Activated T-helper 9 cell treated with anti-CD3 and anti-CD28 coated beads, Interleukin-2, amount 50 U/mL, for 16 hours (primary cell): ENCODE data around the gene ZNF415.
"Not testable (repeated sequence)": the region's sequence is repeated elsewhere in the genome, so short reads cannot be mapped to it uniquely, and the experiment has no call there.

Experiments
- DNase-seq: peaks from one replicate; pipeline ENCODE4 v3.0.0-alpha.2; 2020; ENCODE audit warnings: low read depth

ZNF415 gene

GRCh38 chr19:53132141-53132991 lies at the start of gene ZNF415:
TSS of gene ZNF415 (minus strand) at chr19:53132910. CDS start at chr19:53122676, 10,234 bp downstream.
- peak; percentile 10 for DNase-seq

- DNase-seq = no peak
Measured at GRCh38 chr19:53182202-53182601, 49.5 kb upstream of the ZNF415 start.

- DNase-seq = no peak
Measured at GRCh38 chr19:53177986-53178385, 45.3 kb upstream of the ZNF415 start.

GRCh38 chr19:53172889-53173288 lies 40.2 kb upstream of the ZNF415 start:
- DNase-seq = no peak

- DNase-seq = no peak
Measured at GRCh38 chr19:53165691-53166091, 33.0 kb upstream of the ZNF415 start.

GRCh38 chr19:53161123-53161522 lies 28.4 kb upstream of the ZNF415 start:
- no peak for DNase-seq

GRCh38 chr19:53160350-53160749 lies 27.6 kb upstream of the ZNF415 start:
- DNase-seq = no peak

- no peak for DNase-seq
Measured at GRCh38 chr19:53158119-53158656, 25.5 kb upstream of the ZNF415 start.

GRCh38 chr19:53157626-53158025 lies 24.9 kb upstream of the ZNF415 start:
- DNase-seq = no peak

GRCh38 chr19:53156850-53157249 lies 24.1 kb upstream of the ZNF415 start:
- no peak for DNase-seq

- DNase-seq = no peak
Measured at GRCh38 chr19:53147645-53148044, 14.9 kb upstream of the ZNF415 start.

- no peak for DNase-seq
Measured at GRCh38 chr19:53140351-53140750, 7.6 kb upstream of the ZNF415 start.

GRCh38 chr19:53136432-53136831 lies 3.7 kb upstream of the ZNF415 start:
- DNase-seq = no peak

- DNase-seq = no peak
Measured at GRCh38 chr19:53131727-53132126, 983 bp downstream of the ZNF415 start.

GRCh38 chr19:53131085-53131590 lies 1.6 kb downstream of the ZNF415 start:
- DNase-seq = no peak

- DNase-seq = no peak
Measured at GRCh38 chr19:53130506-53130905, 2.2 kb downstream of the ZNF415 start.

- DNase-seq = not testable (repeated sequence)
Measured at GRCh38 chr19:53126733-53127526, 5.8 kb downstream of the ZNF415 start.

- DNase-seq = no peak
Measured at GRCh38 chr19:53123400-53123799, 9.3 kb downstream of the ZNF415 start.

- DNase-seq = no peak
Measured at GRCh38 chr19:53112286-53112685, 20.4 kb downstream of the ZNF415 start.

- DNase-seq = no peak
Measured at GRCh38 chr19:53109527-53109926, 23.2 kb downstream of the ZNF415 start.

GRCh38 chr19:53103234-53104203 lies 29.2 kb downstream of the ZNF415 start, which contains the start of gene ZNF160:
TSS of gene ZNF160 (minus strand) at chr19:53103422. CDS start at chr19:53086276, 17,146 bp downstream.
- DNase-seq = peak; percentile 99
